ENCODE data around the gene TIAL1.
"Not testable (repeated sequence)": the region's sequence is repeated elsewhere in the genome, so short reads cannot be mapped to it uniquely, and the experiment has no call there.

- TF ChIP-seq ZFX (IDR thresholded peaks at IDR 0.05); CTCF (conservative IDR thresholded peaks at IDR 0.05): not testable (repeated sequence)
Measured at GRCh38 chr10:119532251-119532650, 64.5 kb downstream of the TIAL1 start.

Data from C4-2B (cell line).